H1 (cell line): ENCODE results near the gene SLC1A4. TPM values are rescaled to one million over a fixed set of nuclear protein-coding genes. Genes with fewer than 3 reads are reported as not detected.

ENCODE experiments used
- CTCF ChIA-PET: fragments of 300-600 bp; sonication (Branson Sonifier 250); formaldehyde crosslinking; loops from one replicate; lab custom pipeline; 2021; ENCODE audit not compliant: partially characterized antibody; lab: Charles Lee
- POLR2A ChIA-PET: fragments of 300-600 bp; sonication (Branson Sonifier 250); formaldehyde crosslinking; loops from one replicate; lab custom pipeline; 2021; ENCODE audit warnings: inconsistent platforms; ENCODE audit not compliant: partially characterized antibody; lab: Charles Lee
- DNase-seq, 2 experiments: peaks; one replicate each; pipeline versions ENCODE4 v3.0.0 to v3.0.0-alpha.2; 2010 to 2022; ENCODE audit warnings: low spot score in 2 of 2, low read depth in 1 of 2, mixed read lengths in 1 of 2
- FAIRE-seq: peaks from 2 replicates; lab custom pipeline; 2011; peaks lifted over from hg19 to GRCh38; lab: Jason Lieb, UNC
- H2AFZ ChIP-seq: 2 replicates; pipeline ENCODE4 v1.8.1; 2012; ENCODE audit warnings: low read length, inconsistent platforms
- H2AK5ac ChIP-seq: 2 replicates; pipeline ENCODE4 v1.6.1; 2013; ENCODE audit warnings: low read depth, low read length
- H2BK120ac ChIP-seq: replicated peaks from 2 replicates; pipeline ENCODE3; 2013; ENCODE audit warnings: low read depth, low read length, inconsistent platforms
- H2BK12ac ChIP-seq: 2 replicates; pipeline ENCODE4 v1.6.1; 2013; ENCODE audit warnings: low read depth, low read length
- H2BK15ac ChIP-seq: 2 replicates; pipeline ENCODE4 v1.6.1; 2013; ENCODE audit warnings: low read length
- H2BK20ac ChIP-seq: 2 replicates; pipeline ENCODE4 v1.6.1; 2013; ENCODE audit warnings: low read length
- H2BK5ac ChIP-seq: 2 replicates; pipeline ENCODE4 v1.6.1; 2013; ENCODE audit warnings: low read depth, low read length
- H3K14ac ChIP-seq: 2 replicates; pipeline ENCODE4 v1.6.1; 2013; ENCODE audit warnings: inconsistent platforms; ENCODE audit not compliant: insufficient read length
- H3K18ac ChIP-seq: 2 replicates; pipeline ENCODE4 v1.6.1; 2013; ENCODE audit warnings: low read length; ENCODE audit errors: extremely low read depth
- H3K23ac ChIP-seq: 2 replicates; pipeline ENCODE4 v1.6.1; 2013; ENCODE audit warnings: inconsistent platforms; ENCODE audit not compliant: insufficient read length
- H3K23me2 ChIP-seq: 2 replicates; pipeline ENCODE4 v1.6.1; 2013; ENCODE audit warnings: low read depth, low read length
- H3K27ac ChIP-seq: 2 replicates; pipeline ENCODE4 v1.6.1; 2011; ENCODE audit warnings: low read depth, low read length, inconsistent platforms
- H3K27me3 ChIP-seq, 4 experiments: replicated peaks in 1 of 4; 1 replicate in 1 of 4; 2 replicates in 3 of 4; pipeline versions ENCODE4 v1.6.1 to v1.8.1; 2011 to 2013; ENCODE audit warnings: low read length in 3 of 4, mild to moderate bottlenecking in 3 of 4, inconsistent platforms in 2 of 4, mixed read lengths in 2 of 4, moderate library complexity in 1 of 4; ENCODE audit not compliant: control insufficient read depth in 3 of 4, insufficient read depth in 3 of 4; ENCODE audit errors: extremely low read depth in 1 of 4
- H3K36me3 ChIP-seq, 4 experiments: 2 replicates each; pipeline versions ENCODE4 v1.6.1 to v1.8.1; 2011 to 2013; ENCODE audit warnings: mild to moderate bottlenecking in 4 of 4, low read length in 3 of 4, moderate library complexity in 2 of 4, control low read depth in 1 of 4, inconsistent platforms in 1 of 4; ENCODE audit not compliant: insufficient read depth in 4 of 4, control insufficient read depth in 2 of 4
- H3K4ac ChIP-seq: replicated peaks from 2 replicates; pipeline ENCODE3; 2013; ENCODE audit warnings: low read length, low read depth, mixed read lengths, inconsistent platforms; ENCODE audit not compliant: insufficient read length
- H3K4me1 ChIP-seq, 4 experiments: replicated peaks in 1 of 4; 1 replicate in 1 of 4; 2 replicates in 3 of 4; pipeline versions ENCODE4 v1.6.1 to v1.8.1; 2011 to 2013; ENCODE audit warnings: low read length in 3 of 4, inconsistent platforms in 2 of 4, mixed read lengths in 1 of 4; ENCODE audit not compliant: insufficient read depth in 4 of 4, control insufficient read depth in 3 of 4
- H3K4me2 ChIP-seq, 2 experiments: 2 replicates each; pipeline versions ENCODE4 v1.6.1 to v1.8.1; 2011 to 2013; ENCODE audit warnings: low read depth in 2 of 2, low read length in 2 of 2, control low read depth in 1 of 2, inconsistent platforms in 1 of 2, mild to moderate bottlenecking in 1 of 2; ENCODE audit not compliant: insufficient read depth in 1 of 2
- H3K4me3 ChIP-seq, 4 experiments: fragments of 200-600, 300-600 bp in 1 of 4; sonication (generic), shearing (Covaris generic), sonication (Bioruptor Twin) in 1 of 4; 2 replicates each; pipeline versions ENCODE4 v1.5.1 to v1.8.1; 2011 to 2016; ENCODE audit warnings: low read length in 4 of 4, low read depth in 3 of 4, control low read depth in 2 of 4, inconsistent platforms in 2 of 4, mild to moderate bottlenecking in 2 of 4, mixed read lengths in 1 of 4, moderate library complexity in 1 of 4; ENCODE audit not compliant: insufficient read depth in 2 of 4; ENCODE audit errors: extremely low read depth in 1 of 4
- H3K56ac ChIP-seq: replicated peaks from 2 replicates; pipeline ENCODE3; 2013; ENCODE audit warnings: low read depth, mild to moderate bottlenecking, mixed read lengths, low read length, inconsistent platforms; ENCODE audit not compliant: insufficient read length
- H3K79me1 ChIP-seq: 2 replicates; pipeline ENCODE4 v1.6.1; 2013; ENCODE audit warnings: low read depth, low read length, control low read depth
- H3K79me2 ChIP-seq, 2 experiments: 2 replicates each; pipeline versions ENCODE4 v1.6.1 to v1.8.1; 2012 to 2013; ENCODE audit warnings: low read length in 2 of 2, mild to moderate bottlenecking in 2 of 2, inconsistent platforms in 1 of 2; ENCODE audit not compliant: insufficient read depth in 2 of 2, control insufficient read depth in 1 of 2
- H3K9ac ChIP-seq, 4 experiments: replicated peaks in 1 of 4; 1 replicate in 1 of 4; 2 replicates in 3 of 4; pipeline versions ENCODE4 v1.6.1 to v1.8.1; 2011 to 2013; ENCODE audit warnings: low read depth in 3 of 4, low read length in 3 of 4, control low read depth in 2 of 4, mild to moderate bottlenecking in 2 of 4, moderate library complexity in 2 of 4, inconsistent platforms in 1 of 4; ENCODE audit errors: extremely low read depth in 1 of 4
- H3K9me3 ChIP-seq, 2 experiments: 2 replicates each; pipeline versions ENCODE4 v1.6.1 to v1.8.1; 2012 to 2013; ENCODE audit warnings: mild to moderate bottlenecking in 2 of 2, moderate library complexity in 2 of 2, control low read depth in 1 of 2, inconsistent platforms in 1 of 2, low read depth in 1 of 2, low read length in 1 of 2, mixed read lengths in 1 of 2; ENCODE audit not compliant: insufficient read depth in 2 of 2
- H4K20me1 ChIP-seq, 2 experiments: replicated peaks in 1 of 2; 2 replicates each; pipeline versions ENCODE3 to v1.8.1; 2011 to 2013; ENCODE audit warnings: inconsistent platforms in 2 of 2, low read length in 2 of 2, mild to moderate bottlenecking in 1 of 2; ENCODE audit not compliant: insufficient read depth in 2 of 2, control insufficient read depth in 1 of 2
- H4K5ac ChIP-seq: 2 replicates; pipeline ENCODE4 v1.6.1; 2013; ENCODE audit warnings: low read length, low read depth, mixed read lengths, inconsistent platforms; ENCODE audit not compliant: insufficient read length
- H4K8ac ChIP-seq: 2 replicates; pipeline ENCODE4 v1.8.0; 2013; ENCODE audit warnings: mild to moderate bottlenecking, moderate library complexity, low read length, inconsistent platforms; ENCODE audit not compliant: insufficient read depth; ENCODE audit errors: extremely low read depth
- H4K91ac ChIP-seq: replicated peaks from 2 replicates; pipeline ENCODE3; 2013; ENCODE audit warnings: low read length, mixed read lengths, inconsistent platforms; ENCODE audit not compliant: insufficient read length
- CEBPB ChIP-seq: IDR thresholded peaks from 2 replicates; pipeline ENCODE4 v1.6.1; 2012; ENCODE audit warnings: low read depth, low read length
- SIRT6 ChIP-seq: IDR thresholded peaks from one replicate; pipeline ENCODE4 v1.7.1; 2012; ENCODE audit warnings: low read length, inconsistent platforms
- SP1 ChIP-seq: IDR thresholded peaks from 2 replicates; pipeline ENCODE4 v1.6.1; 2011; ENCODE audit warnings: low read depth, low read length
- SUZ12 ChIP-seq: fragments of 200-600 bp; sonication (generic); IDR thresholded peaks from 2 replicates; pipeline ENCODE4 v1.6.1; 2012; ENCODE audit warnings: mild to moderate bottlenecking, inconsistent platforms, low read length, moderate library complexity, mixed read lengths
- TCF12 ChIP-seq: IDR thresholded peaks from 2 replicates; pipeline ENCODE4 v1.6.1; 2011; ENCODE audit warnings: low read depth, mild to moderate bottlenecking, low read length
- WGBS, 2 experiments: shearing (Covaris generic) in 1 of 2; methylation state at CpG; one replicate each; pipeline versions ENCODE4 v1.1.6 to v1.1.7; 2013 to 2015; ENCODE audit warnings: low lambda C conversion rate in 2 of 2, mixed read lengths in 2 of 2, inconsistent platforms in 1 of 2, low coverage in 1 of 2, missing lambda C conversion rate in 1 of 2; ENCODE audit not compliant: insufficient replicate concordance in 2 of 2, insufficient coverage in 1 of 2, insufficient read length in 1 of 2; ENCODE audit errors: extremely low coverage in 1 of 2, missing lambda C conversion rate in 1 of 2; 5-methylcytosine and 5-hydroxymethylcytosine counted together
- polyA plus RNA-seq, 7 experiments: library from polyadenylated mRNA; depleted of rRNA in 3 of 7; stranded (reverse) in 5 of 7; unstranded in 2 of 7; fragments of >200 nt in 5 of 7; fragments of 200-250 nt in 2 of 7; gene quantifications; 1 replicate in 5 of 7; 2 replicates in 1 of 7; 4 replicates in 1 of 7; pipeline versions ENCODE4 v1.2.1 to v1.2.3, GENCODE V29; 2011 to 2013; ENCODE audit warnings: missing spikeins in 2 of 7, mixed read lengths in 2 of 7
- total RNA-seq: library from RNA; stranded (reverse); fragmentation: NEBNext Ultra II Directional; extraction: Animal tissue kit (Norgen Biotek cat#: 25700); gene quantifications from 2 replicates; pipeline ENCODE4 v1.2.1, GENCODE V29; 2021

SLC1A4 gene
- total and polyA plus RNA-seq, 2 of the 8 experiments (the other 6 are each of a cell fraction or from before 2014, with no cell fraction given) = 0.44 to 0.86 TPM

DNA sequence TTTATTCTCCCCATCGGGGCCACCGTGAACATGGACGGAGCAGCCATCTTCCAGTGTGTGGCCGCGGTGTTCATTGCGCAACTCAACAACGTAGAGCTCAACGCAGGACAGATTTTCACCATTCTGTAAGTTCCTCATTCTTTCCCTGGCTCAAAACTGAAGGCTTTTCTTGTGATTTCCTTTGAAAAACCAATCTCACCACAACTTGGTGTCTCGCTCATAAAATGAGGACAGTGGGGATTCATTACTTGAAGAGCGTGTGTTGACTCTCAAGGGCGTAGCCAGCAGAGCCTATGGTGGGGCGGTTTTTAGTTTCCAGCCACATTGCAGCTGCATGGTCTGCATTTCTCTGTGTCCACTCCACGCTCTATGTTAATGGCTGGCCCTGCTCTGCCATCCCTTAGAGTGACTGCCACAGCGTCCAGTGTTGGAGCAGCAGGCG is 29.0 kb downstream of the SLC1A4 start:
- Histone ChIP-seq H3K4me3 (no peak overlapping the region), H3K23ac (no peak overlapping the region), H4K8ac (no peak overlapping the region), H3K14ac (no peak overlapping the region), H4K5ac (no peak overlapping the region), H2BK15ac (no peak overlapping the region), H3K4me2 (no peak overlapping the region), H3K27ac (no peak overlapping the region), H3K4ac (no peak overlapping the region), H3K18ac (no peak overlapping the region), H2AK5ac (no peak overlapping the region), H3K79me2 (no peaks in the 10 kb centered on the region), H3K56ac (no peak overlapping the region), H3K23me2 (no peaks in the 10 kb centered on the region), H4K91ac (no peak overlapping the region), H3K27me3 (no peaks in the 10 kb centered on the region), H2BK5ac (no peak overlapping the region), H2BK120ac (no peak overlapping the region), H2BK20ac (no peak overlapping the region), H4K20me1 (peaks cover 2 to 3% of the 10 kb centered on the region in 2 experiments), H3K36me3 (no peaks in the 10 kb centered on the region), H3K4me1 (peaks cover 0 to 3% (median 2%) of the 10 kb centered on the region in 4 experiments; a peak in 4 of 7 replicates), H3K9ac (no peak overlapping the region), H2BK12ac (no peak overlapping the region), H2AFZ (no peak overlapping the region), H3K79me1 (peaks cover 2% of the 10 kb centered on the region; the same call in 1 of the 2 replicates), H3K9me3 (no peaks in the 10 kb centered on the region)
- no peak for DNase-seq
- TF ChIP-seq SUZ12 (no peak), CEBPB (peak; percentile 88), SIRT6 (no peak), TCF12 (no peak), SP1 (no peak)
- no peak for FAIRE-seq
- 89% methylated on average over 15 of the region's 15 CpGs; no CpG with 5 or more reads in 1 of the 2 experiments for WGBS, 2 experiments
- ChIA-PET POLR2A (interaction anchor here (0.6 to 1.2 kb wide), 5 partner anchors 8 to 558 kb away, joined by 3 to 5 read pairs (median 4); no protein-coding TSS in a partner anchor), CTCF (interaction anchor here (0.6 to 2.5 kb wide), 22 partner anchors 8 to 557 kb away, joined by 3 to 14 read pairs (median 3); partner anchors contain the start of gene CEP68)
